Loucy (cell line): Measurements from ENCODE around the gene CLEC2L.

ENCODE experiments used
- H2AFZ ChIP-seq: fragments of 200-600 bp; sonication (generic); 2 replicates; pipeline ENCODE4 v1.6.0; 2016; ENCODE audit warnings: antibody characterized with exemption, mild to moderate bottlenecking, low read length, moderate library complexity
- H3F3A ChIP-seq: fragments of 200-600 bp; 2 replicates; pipeline ENCODE4 v1.6.0; 2016; ENCODE audit warnings: antibody characterized with exemption, low read depth, mild to moderate bottlenecking
- H3K27me3 ChIP-seq: fragments of 200-600 bp; sonication (generic); 2 replicates; pipeline ENCODE4 v1.6.1; 2014; ENCODE audit warnings: low read length, mild to moderate bottlenecking; ENCODE audit not compliant: insufficient read depth, poor library complexity, severe bottlenecking
- H3K36me3 ChIP-seq: fragments of 200-600 bp; sonication (generic); 2 replicates; pipeline ENCODE4 v1.6.1; 2016; ENCODE audit warnings: low read length; ENCODE audit not compliant: insufficient read depth
- H3K4me1 ChIP-seq: fragments of 200-600 bp; sonication (generic); 2 replicates; pipeline ENCODE4 v1.5.1; 2014; ENCODE audit warnings: low read length, mild to moderate bottlenecking; ENCODE audit not compliant: insufficient read depth, poor library complexity, severe bottlenecking
- H3K4me2 ChIP-seq: fragments of 200-600 bp; sonication (generic); 2 replicates; pipeline ENCODE4 v1.6.0; 2014; ENCODE audit warnings: antibody characterized with exemption, low read length, low read depth, mild to moderate bottlenecking; ENCODE audit not compliant: poor library complexity, severe bottlenecking
- H3K4me3 ChIP-seq: fragments of 200-600 bp; sonication (generic); 2 replicates; pipeline ENCODE4 v1.5.1; 2014; ENCODE audit warnings: low read length, mild to moderate bottlenecking, mixed read lengths; ENCODE audit not compliant: poor library complexity, severe bottlenecking
- H3K79me2 ChIP-seq: fragments of 200-600 bp; sonication (generic); 2 replicates; pipeline ENCODE4 v1.6.1; 2014; ENCODE audit warnings: low read length; ENCODE audit not compliant: insufficient read depth
- H3K9ac ChIP-seq: fragments of 200-600 bp; sonication (generic); 2 replicates; pipeline ENCODE4 v1.6.0; 2014; ENCODE audit warnings: mild to moderate bottlenecking, low read depth, low read length, moderate library complexity; ENCODE audit not compliant: poor library complexity, severe bottlenecking
- H3K9me2 ChIP-seq: fragments of 200-600 bp; sonication (generic); replicated peaks from 2 replicates; pipeline ENCODE4 v1.6.1; 2016; ENCODE audit warnings: low read depth, low read length, mixed read lengths
- H3K9me3 ChIP-seq: fragments of 200-600 bp; sonication (generic); 2 replicates; pipeline ENCODE4 v1.6.1; 2014; ENCODE audit warnings: mild to moderate bottlenecking, antibody characterized with exemption, low read length, low read depth; ENCODE audit not compliant: insufficient read depth
- H4K20me1 ChIP-seq: fragments of 200-600 bp; sonication (generic); 2 replicates; pipeline ENCODE4 v1.6.0; 2014; ENCODE audit warnings: antibody characterized with exemption, low read length, mild to moderate bottlenecking; ENCODE audit not compliant: insufficient read depth, poor library complexity, severe bottlenecking
- EZH2phosphoT487 ChIP-seq: fragments of 200-600 bp; IDR thresholded peaks from 2 replicates; pipeline ENCODE4 v1.6.1; 2018; ENCODE audit warnings: antibody characterized with exemption, mild to moderate bottlenecking, moderate library complexity, borderline replicate concordance
- TF ChIP-seq, protein P1 (sequence below): fragments of 200-600 bp; sonication (generic); conservative IDR thresholded peaks from 2 replicates; pipeline ENCODE4 v1.5.1; 2014; ENCODE audit warnings: mild to moderate bottlenecking, antibody characterized with exemption, low read length

CLEC2L gene

DNA sequence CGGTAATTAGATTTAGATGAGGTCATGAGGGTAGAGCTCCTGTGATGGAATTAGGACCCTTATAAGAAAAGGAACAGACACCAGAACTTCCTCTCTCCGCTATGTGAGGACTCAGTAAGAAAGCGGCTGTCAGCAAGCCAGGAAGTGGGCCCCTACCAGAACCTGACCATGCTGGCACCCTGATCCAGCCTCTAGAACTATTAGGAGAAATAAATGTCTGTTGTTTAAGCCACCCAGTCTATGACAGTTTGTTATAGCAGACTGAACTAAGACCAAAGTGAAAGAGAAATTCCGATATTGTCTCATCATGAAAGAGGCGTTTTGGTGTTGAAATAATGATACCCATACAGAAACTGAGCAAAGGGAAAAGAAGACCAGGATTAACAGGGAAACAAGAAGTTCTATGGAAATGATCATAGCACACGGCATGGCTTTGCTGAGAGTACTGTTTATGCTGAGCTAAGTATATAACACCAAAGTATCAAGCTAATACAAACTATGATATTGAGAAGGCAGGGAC lies 9.2 kb downstream of the CLEC2L start:
- H3K9ac ChIP-seq: no peak overlapping the region
- H3K27me3 ChIP-seq: no peaks in the 10 kb centered on the region
- no peak overlapping the region for H2AFZ ChIP-seq
- H3K9me3 ChIP-seq: no peaks in the 10 kb centered on the region
- H3K4me2 ChIP-seq: no peak overlapping the region
- TF ChIP-seq, protein P1, sequence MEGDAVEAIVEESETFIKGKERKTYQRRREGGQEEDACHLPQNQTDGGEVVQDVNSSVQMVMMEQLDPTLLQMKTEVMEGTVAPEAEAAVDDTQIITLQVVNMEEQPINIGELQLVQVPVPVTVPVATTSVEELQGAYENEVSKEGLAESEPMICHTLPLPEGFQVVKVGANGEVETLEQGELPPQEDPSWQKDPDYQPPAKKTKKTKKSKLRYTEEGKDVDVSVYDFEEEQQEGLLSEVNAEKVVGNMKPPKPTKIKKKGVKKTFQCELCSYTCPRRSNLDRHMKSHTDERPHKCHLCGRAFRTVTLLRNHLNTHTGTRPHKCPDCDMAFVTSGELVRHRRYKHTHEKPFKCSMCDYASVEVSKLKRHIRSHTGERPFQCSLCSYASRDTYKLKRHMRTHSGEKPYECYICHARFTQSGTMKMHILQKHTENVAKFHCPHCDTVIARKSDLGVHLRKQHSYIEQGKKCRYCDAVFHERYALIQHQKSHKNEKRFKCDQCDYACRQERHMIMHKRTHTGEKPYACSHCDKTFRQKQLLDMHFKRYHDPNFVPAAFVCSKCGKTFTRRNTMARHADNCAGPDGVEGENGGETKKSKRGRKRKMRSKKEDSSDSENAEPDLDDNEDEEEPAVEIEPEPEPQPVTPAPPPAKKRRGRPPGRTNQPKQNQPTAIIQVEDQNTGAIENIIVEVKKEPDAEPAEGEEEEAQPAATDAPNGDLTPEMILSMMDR: no peak
- TF ChIP-seq EZH2phosphoT487: no peak
- H3K36me3 ChIP-seq: no peaks in the 10 kb centered on the region
- H3K9me2 ChIP-seq: no peaks in the 10 kb centered on the region
- no peaks in the 10 kb centered on the region for H4K20me1 ChIP-seq
- H3K4me3 ChIP-seq: no peak overlapping the region
- H3K4me1 ChIP-seq: peaks cover 4% of the 10 kb centered on the region
- no peaks in the 10 kb centered on the region for H3K79me2 ChIP-seq
- no peaks in the 10 kb centered on the region for H3F3A ChIP-seq

DNA sequence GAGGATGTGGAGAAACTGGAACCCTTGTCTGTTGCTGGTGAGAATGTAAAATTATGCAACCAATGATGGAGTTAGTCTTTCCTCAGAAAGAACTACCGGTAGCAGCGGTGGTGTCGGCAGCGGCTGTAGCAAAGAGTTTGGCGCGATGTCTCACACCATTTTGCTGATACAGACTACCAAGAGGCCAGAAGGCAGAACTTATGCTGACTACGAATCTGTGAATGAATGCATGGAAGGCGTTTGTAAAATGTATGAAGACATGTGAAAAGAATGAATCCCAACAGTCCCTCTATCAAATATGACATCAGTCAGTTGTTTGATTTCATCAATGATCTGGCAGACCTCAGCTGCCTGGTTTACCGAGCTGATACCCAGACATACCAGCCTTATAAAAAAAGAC lies 10.6 kb downstream of the CLEC2L start:
- Histone ChIP-seq H3K9me3 (no peaks in the 10 kb centered on the region), H3K4me2 (no peak overlapping the region), H4K20me1 (no peaks in the 10 kb centered on the region), H3K4me3 (no peak overlapping the region), H3K79me2 (no peaks in the 10 kb centered on the region), H3K9ac (no peak overlapping the region), H3F3A (no peaks in the 10 kb centered on the region), H3K27me3 (no peaks in the 10 kb centered on the region), H3K36me3 (no peaks in the 10 kb centered on the region), H2AFZ (no peak overlapping the region), H3K4me1 (no peaks in the 10 kb centered on the region), H3K9me2 (no peaks in the 10 kb centered on the region)
- TF ChIP-seq, protein P1: no peak
- no peak for TF ChIP-seq EZH2phosphoT487

DNA sequence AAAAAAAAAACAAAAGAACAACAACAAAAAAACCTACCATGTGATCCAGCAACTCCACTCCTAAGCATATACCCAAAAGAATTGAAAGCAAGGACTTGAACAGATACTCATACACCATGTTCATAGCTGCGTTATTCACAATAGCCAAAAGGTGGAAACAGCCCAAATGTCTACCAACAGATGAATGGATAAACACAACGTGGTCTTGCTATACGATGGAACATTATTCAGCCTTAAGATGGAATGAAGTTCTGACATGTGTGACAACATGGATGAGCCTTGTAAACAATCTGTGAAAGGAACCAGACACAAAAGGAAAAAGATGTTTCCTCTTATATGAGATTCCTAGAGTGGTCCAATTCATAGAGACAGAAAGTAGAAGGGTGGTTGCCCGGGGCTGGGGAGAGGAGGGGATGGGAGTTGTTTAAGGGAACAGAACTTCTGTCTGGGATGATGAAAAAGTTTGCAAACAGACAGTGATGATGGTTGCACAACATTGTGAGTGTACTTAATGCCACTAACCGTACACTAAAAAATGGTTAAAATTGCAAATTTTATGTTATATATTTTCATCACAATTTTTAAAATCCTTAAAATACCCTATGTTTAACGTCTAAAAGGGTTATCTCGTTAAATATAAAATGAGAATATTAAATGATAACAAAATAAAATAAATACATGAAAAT lies 11.6 kb downstream of the CLEC2L start:
- no peaks in the 10 kb centered on the region for H3K79me2 ChIP-seq
- no peaks in the 10 kb centered on the region for H3K4me1 ChIP-seq
- no peak for TF ChIP-seq EZH2phosphoT487
- TF ChIP-seq, protein P1: no peak
- no peaks in the 10 kb centered on the region for H3F3A ChIP-seq
- no peaks in the 10 kb centered on the region for H3K9me3 ChIP-seq
- H4K20me1 ChIP-seq: no peaks in the 10 kb centered on the region
- H3K27me3 ChIP-seq: no peaks in the 10 kb centered on the region
- H3K9ac ChIP-seq: no peak overlapping the region
- no peak overlapping the region for H3K4me2 ChIP-seq
- no peaks in the 10 kb centered on the region for H3K36me3 ChIP-seq
- no peak overlapping the region for H2AFZ ChIP-seq
- H3K9me2 ChIP-seq: no peaks in the 10 kb centered on the region
- H3K4me3 ChIP-seq: no peak overlapping the region
